Mesothelial cell of epicardium (in vitro differentiated cells): ENCODE measurements around the gene MAGEA4. TPM values are rescaled to one million over a fixed set of nuclear protein-coding genes. Genes with fewer than 3 reads are reported as not detected.
"Not testable (repeated sequence)": the region's sequence is repeated elsewhere in the genome, so short reads cannot be mapped to it uniquely, and the experiment has no call there.

Experiments
- DNase-seq, 2 experiments: peaks; one replicate each; pipeline ENCODE4 v3.0.0; 2021; ENCODE audit warnings: low spot score in 2 of 2; ENCODE audit not compliant: unreplicated experiment in 2 of 2
- H3K27ac Mint-ChIP-seq: 2 replicates; pipeline ENCODE4 v1.8.0; 2021; ENCODE audit warnings: mixed read lengths
- H3K27me3 Mint-ChIP-seq: 2 replicates; pipeline ENCODE4 v1.8.0; 2021; ENCODE audit warnings: low read depth, mixed read lengths
- H3K36me3 Mint-ChIP-seq: 2 replicates; pipeline ENCODE4 v1.8.0; 2021; ENCODE audit warnings: mixed read lengths
- H3K4me1 Mint-ChIP-seq: 2 replicates; pipeline ENCODE4 v1.8.0; 2021; ENCODE audit warnings: mixed read lengths
- H3K4me3 Mint-ChIP-seq: 2 replicates; pipeline ENCODE4 v1.8.0; 2021; ENCODE audit warnings: mild to moderate bottlenecking, moderate library complexity, mixed read lengths
- H3K9me3 Mint-ChIP-seq: 2 replicates; pipeline ENCODE4 v1.8.0; 2021; ENCODE audit warnings: mixed read lengths
- CTCF ChIP-seq: fragments of 200-600 bp; sonication (generic); IDR thresholded peaks from one replicate; pipeline ENCODE4 v1.5.0; 2021; ENCODE audit warnings: antibody characterized with exemption; ENCODE audit not compliant: unreplicated experiment
- total RNA-seq: library from RNA; stranded (reverse); gene quantifications from 3 replicates; pipeline ENCODE4 v1.2.1, GENCODE V29; 2021

The MAGEA4 gene
- total RNA-seq, 1 donor from 2014 or later, result not detected

DNA sequence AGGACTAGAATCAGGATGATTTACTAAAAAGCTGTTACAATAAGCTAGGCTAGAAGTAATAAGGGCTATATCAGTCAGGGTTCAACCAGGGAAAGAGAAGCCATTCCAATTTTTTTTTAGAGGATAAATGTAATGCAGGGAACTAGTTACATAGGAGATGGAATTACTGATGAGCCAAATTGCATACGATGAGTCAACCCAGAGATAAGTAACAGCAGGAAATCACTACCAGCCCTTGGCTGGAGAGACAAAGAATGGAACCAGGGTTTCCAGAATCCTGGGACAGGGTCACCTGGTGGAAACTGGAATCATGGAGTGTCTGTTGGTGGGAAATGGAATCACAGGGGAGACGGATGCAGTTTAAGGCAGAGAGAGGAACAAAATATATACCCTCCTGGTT is 13.1 kb upstream of the MAGEA4 start:
- no peak for DNase-seq
- Mint-ChIP-seq H3K27me3 (no peaks in the 10 kb centered on the region), H3K9me3 (peaks cover 30% of the 10 kb centered on the region), H3K4me1 (no peaks in the 10 kb centered on the region), H3K27ac (no peak overlapping the region), H3K4me3 (no peak overlapping the region), H3K36me3 (no peaks in the 10 kb centered on the region)
- no peak for TF ChIP-seq CTCF

- no peak overlapping the region for H3K27ac Mint-ChIP-seq
- no peaks in the 10 kb centered on the region for H3K36me3 Mint-ChIP-seq
- TF ChIP-seq CTCF, result no peak
- no peaks in the 10 kb centered on the region for H3K27me3 Mint-ChIP-seq
- no peak overlapping the region for H3K4me3 Mint-ChIP-seq
- peaks cover 42% of the 10 kb centered on the region for H3K9me3 Mint-ChIP-seq
- no peak for DNase-seq
- no peaks in the 10 kb centered on the region for H3K4me1 Mint-ChIP-seq
Observed at GRCh38 chrX:151901826-151902225, 10.9 kb upstream of the MAGEA4 start.

DNA sequence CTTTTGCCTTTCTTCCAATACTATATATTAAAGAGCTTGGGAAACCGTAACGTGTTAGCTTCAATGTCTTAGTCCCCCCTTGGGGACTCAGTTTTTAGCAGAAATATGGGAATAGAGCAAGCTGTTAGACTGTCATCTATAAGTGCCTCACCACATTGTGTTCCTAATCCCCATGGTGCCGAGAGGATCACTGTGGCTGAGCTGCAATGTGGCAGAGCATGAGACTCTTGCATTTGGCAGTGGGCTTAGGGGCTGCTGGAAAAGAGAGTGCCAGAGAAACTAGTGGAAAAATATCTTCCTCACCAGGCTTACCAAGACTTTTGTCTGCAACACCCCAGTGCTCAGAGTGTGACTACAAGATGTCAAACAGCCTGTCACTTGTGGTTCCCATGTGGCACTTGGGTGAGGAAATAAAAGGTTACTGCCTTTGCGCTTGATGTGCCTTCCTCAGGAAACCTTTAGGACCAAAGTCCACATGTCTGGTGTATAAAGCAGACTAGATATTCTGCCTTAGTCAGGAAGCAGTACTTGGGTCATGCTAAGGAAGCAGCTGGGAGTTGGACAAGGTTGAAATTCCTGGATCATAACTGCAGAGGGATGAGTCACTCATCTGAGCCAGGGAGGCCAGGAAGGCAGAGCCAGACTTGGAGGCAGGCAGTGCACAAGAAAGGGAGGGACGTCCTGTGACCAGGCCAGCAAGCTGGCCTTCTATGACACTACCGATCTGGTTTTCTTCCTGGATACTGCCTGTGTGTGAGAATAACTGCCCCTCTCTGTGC is 9.7 kb upstream of the MAGEA4 start:
- no peak for DNase-seq
- Mint-ChIP-seq H3K4me3 (no peak overlapping the region), H3K9me3 (peaks cover 54% of the 10 kb centered on the region), H3K27ac (no peak overlapping the region), H3K4me1 (no peaks in the 10 kb centered on the region), H3K27me3 (no peaks in the 10 kb centered on the region), H3K36me3 (no peaks in the 10 kb centered on the region)
- no peak for TF ChIP-seq CTCF

- Mint-ChIP-seq H3K4me1 (no peaks in the 10 kb centered on the region), H3K9me3 (peaks cover 49% of the 10 kb centered on the region), H3K27ac (no peak overlapping the region), H3K4me3 (no peak overlapping the region), H3K36me3 (no peaks in the 10 kb centered on the region), H3K27me3 (no peaks in the 10 kb centered on the region)
- no peak for DNase-seq
- no peak for TF ChIP-seq CTCF
Observed at GRCh38 chrX:151904989-151905388, 7.7 kb upstream of the MAGEA4 start.

DNA sequence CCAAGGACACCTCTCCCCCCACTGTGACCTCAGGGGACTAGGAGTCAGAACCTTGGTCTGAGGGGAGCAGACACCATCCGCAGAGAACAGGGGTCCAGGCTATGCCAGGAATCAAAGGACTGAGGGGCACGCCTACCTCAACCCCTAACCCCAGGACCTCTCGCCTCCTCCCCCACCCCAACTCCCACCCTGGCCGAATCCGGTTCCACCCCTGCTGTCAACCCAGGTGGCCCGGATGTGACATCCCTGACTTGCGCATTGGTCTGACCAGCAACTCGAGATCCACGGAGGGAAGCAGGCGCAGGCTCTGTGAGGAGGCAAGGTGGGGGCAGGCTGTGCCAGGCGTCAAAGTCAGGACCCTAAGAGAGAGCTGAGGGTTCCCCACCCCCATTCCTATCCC is 468 bp upstream of the MAGEA4 start:
- no peak overlapping the region for H3K4me3 Mint-ChIP-seq

GRCh38 chrX:151918736-151919135 is 6.0 kb downstream of the MAGEA4 start:
- H3K27me3 Mint-ChIP-seq, H3K9me3 Mint-ChIP-seq, H3K36me3 Mint-ChIP-seq, H3K4me3 Mint-ChIP-seq, H3K4me1 Mint-ChIP-seq, H3K27ac Mint-ChIP-seq, DNase-seq: not testable (repeated sequence)

More for the DNA sequence above, 468 bp upstream of the MAGEA4 start:
- TF ChIP-seq CTCF, result no peak
- no peaks in the 10 kb centered on the region for H3K36me3 Mint-ChIP-seq
- H3K9me3 Mint-ChIP-seq, result peaks cover 17% of the 10 kb centered on the region
- no peak for DNase-seq
- H3K27me3 Mint-ChIP-seq, result no peaks in the 10 kb centered on the region
- H3K27ac Mint-ChIP-seq, result no peak overlapping the region
- no peaks in the 10 kb centered on the region for H3K4me1 Mint-ChIP-seq
